Body of pancreas (tissue), 4 donors: ENCODE data around the gene TRIM32.

Source experiments
- POLR2A ChIP-seq, 3 donors: fragments of 450-650 bp; IDR thresholded peaks; one replicate each; pipeline ENCODE4 v1.6.1; 2016; ENCODE audit warnings: antibody characterized with exemption in 3 of 3, mild to moderate bottlenecking in 2 of 3
- TF ChIP-seq, protein P1 (sequence below), 7 experiments: fragments of 450-650 bp in 4 of 7; fragments of 200-600 bp in 3 of 7; sonication (generic) in 3 of 7; IDR thresholded peaks; one replicate each; pipeline ENCODE4 v1.5.1; 2016 to 2019; ENCODE audit warnings: antibody characterized with exemption in 7 of 7

DNA sequence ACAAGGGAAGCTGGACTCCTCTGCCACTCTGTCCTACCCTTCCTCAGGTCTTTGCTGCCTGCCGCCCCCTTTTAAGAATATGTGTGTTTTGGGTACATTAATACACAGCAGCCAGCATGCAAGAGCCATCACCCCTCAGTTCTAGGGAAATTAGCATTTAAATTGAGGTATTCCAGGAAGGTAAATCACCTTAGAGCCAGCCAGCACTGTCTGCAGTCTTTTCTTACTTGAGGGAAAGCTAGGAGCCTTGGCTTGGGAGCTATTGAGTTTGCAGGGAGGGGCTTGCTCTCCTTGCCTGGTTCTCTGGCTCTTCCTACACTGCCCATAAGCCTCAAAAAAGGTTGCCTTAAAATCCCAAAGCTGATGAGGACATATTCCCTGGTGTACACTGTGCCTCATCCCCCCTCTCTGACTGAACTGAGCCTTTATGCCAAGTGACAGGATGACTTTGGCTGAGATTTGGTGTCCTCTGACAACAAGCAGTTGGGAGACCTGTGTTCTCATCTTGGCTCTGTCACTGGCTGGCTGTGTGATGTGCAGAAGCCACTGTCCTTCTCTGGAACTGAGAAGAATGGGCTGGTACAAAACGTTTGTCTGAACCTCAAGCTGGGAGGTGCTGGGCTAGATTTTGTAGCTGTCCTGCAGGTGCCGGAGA lies 54.1 kb downstream of the TRIM32 start:
- TF ChIP-seq, protein P1, sequence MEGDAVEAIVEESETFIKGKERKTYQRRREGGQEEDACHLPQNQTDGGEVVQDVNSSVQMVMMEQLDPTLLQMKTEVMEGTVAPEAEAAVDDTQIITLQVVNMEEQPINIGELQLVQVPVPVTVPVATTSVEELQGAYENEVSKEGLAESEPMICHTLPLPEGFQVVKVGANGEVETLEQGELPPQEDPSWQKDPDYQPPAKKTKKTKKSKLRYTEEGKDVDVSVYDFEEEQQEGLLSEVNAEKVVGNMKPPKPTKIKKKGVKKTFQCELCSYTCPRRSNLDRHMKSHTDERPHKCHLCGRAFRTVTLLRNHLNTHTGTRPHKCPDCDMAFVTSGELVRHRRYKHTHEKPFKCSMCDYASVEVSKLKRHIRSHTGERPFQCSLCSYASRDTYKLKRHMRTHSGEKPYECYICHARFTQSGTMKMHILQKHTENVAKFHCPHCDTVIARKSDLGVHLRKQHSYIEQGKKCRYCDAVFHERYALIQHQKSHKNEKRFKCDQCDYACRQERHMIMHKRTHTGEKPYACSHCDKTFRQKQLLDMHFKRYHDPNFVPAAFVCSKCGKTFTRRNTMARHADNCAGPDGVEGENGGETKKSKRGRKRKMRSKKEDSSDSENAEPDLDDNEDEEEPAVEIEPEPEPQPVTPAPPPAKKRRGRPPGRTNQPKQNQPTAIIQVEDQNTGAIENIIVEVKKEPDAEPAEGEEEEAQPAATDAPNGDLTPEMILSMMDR (IDR thresholded peaks at IDR 0.05): no peak
- TF ChIP-seq POLR2A (IDR thresholded peaks at IDR 0.05): no peak
